Endothelial cell of umbilical vein (primary cell): ENCODE measurements around the gene ZNF366. TPM values are rescaled to one million over a fixed set of nuclear protein-coding genes. Genes with fewer than 3 reads are reported as not detected.

Experiments
- BruUV-seq: library from RNA; stranded (reverse); fragments of 400-500 nt; replicated peaks from 2 replicates; lab custom pipeline; 2021; lab: Mats Ljungman, UMichigan
- CTCF ChIA-PET: fragments of 300-600, 350-600 bp; sonication (Branson Sonifier 250); formaldehyde crosslinking; loops from one replicate; lab custom pipeline; 2021; ENCODE audit warnings: antibody characterized with exemption, inconsistent platforms; lab: Charles Lee
- POLR2A ChIA-PET: fragments of 300-600, 350-600 bp; sonication (Branson Sonifier 250); formaldehyde crosslinking; loops from one replicate; lab custom pipeline; 2021; ENCODE audit warnings: antibody characterized with exemption, inconsistent platforms; lab: Charles Lee
- DNase-seq: peaks from one replicate; pipeline ENCODE4 v3.0.0-alpha.2; 2011; ENCODE audit warnings: low read depth, low spot score
- FAIRE-seq: peaks from 2 replicates; lab custom pipeline; 2011; peaks lifted over from hg19 to GRCh38; lab: Jason Lieb, UNC
- H2AFZ ChIP-seq: 2 replicates; pipeline ENCODE4 v1.6.0; 2012; ENCODE audit warnings: low read depth, low read length, control low read depth, inconsistent platforms
- H3K27ac ChIP-seq: 2 replicates; pipeline ENCODE4 v1.5.1; 2011; ENCODE audit warnings: low read depth, mild to moderate bottlenecking, control low read depth, low read length, moderate library complexity; ENCODE audit not compliant: insufficient read depth
- H3K27me3 ChIP-seq, 2 experiments: 2 replicates each; pipeline versions ENCODE4 v1.6.0 to v1.6.1; 2011; ENCODE audit warnings: low read length in 2 of 2, mixed read lengths in 1 of 2; ENCODE audit not compliant: control insufficient read depth in 2 of 2, insufficient read depth in 2 of 2
- H3K36me3 ChIP-seq, 2 experiments: 2 replicates in 1 of 2; 3 replicates in 1 of 2; pipeline ENCODE4 v1.5.1; 2011; ENCODE audit warnings: low read length in 2 of 2, mild to moderate bottlenecking in 1 of 2, moderate library complexity in 1 of 2; ENCODE audit not compliant: control insufficient read depth in 2 of 2, insufficient read depth in 2 of 2; ENCODE audit errors: extremely low read depth in 1 of 2
- H3K4me1 ChIP-seq: 3 replicates; pipeline ENCODE4 v1.5.1; 2011; ENCODE audit warnings: mild to moderate bottlenecking, low read length; ENCODE audit not compliant: control insufficient read depth, insufficient read depth; ENCODE audit errors: extremely low read depth
- H3K4me2 ChIP-seq: 2 replicates; pipeline ENCODE4 v1.6.1; 2011; ENCODE audit warnings: low read length, control low read depth, mixed read lengths; ENCODE audit not compliant: insufficient read depth
- H3K4me3 ChIP-seq, 3 experiments: fragments of 200-600 bp in 1 of 3; sonication (generic), shearing (Covaris generic) in 1 of 3; replicated peaks in 1 of 3; 2 replicates each; pipeline ENCODE4 v1.5.1; 2011 to 2016; ENCODE audit warnings: control low read depth in 3 of 3, low read length in 3 of 3, mild to moderate bottlenecking in 2 of 3, inconsistent platforms in 1 of 3, low read depth in 1 of 3, moderate library complexity in 1 of 3; ENCODE audit not compliant: insufficient read depth in 1 of 3
- H3K79me2 ChIP-seq: 2 replicates; pipeline ENCODE4 v1.6.0; 2012; ENCODE audit warnings: low read length, inconsistent platforms; ENCODE audit not compliant: control insufficient read depth, insufficient read depth
- H3K9ac ChIP-seq: replicated peaks from 2 replicates; pipeline ENCODE3; 2011; ENCODE audit warnings: low read length, control low read depth; ENCODE audit not compliant: insufficient read depth; ENCODE audit errors: extremely low read depth
- H3K9me1 ChIP-seq: replicated peaks from 3 replicates; pipeline ENCODE4 v1.6.0; 2011; ENCODE audit warnings: mild to moderate bottlenecking, low read length; ENCODE audit not compliant: control insufficient read depth, insufficient read depth; ENCODE audit errors: extremely low read depth
- H3K9me3 ChIP-seq: replicated peaks from 2 replicates; pipeline ENCODE4 v1.5.1; 2012; ENCODE audit warnings: low read length, inconsistent platforms; ENCODE audit not compliant: control insufficient read depth, insufficient read depth
- H4K20me1 ChIP-seq: replicated peaks from 2 replicates; pipeline ENCODE3; 2011; ENCODE audit warnings: mild to moderate bottlenecking, low read length; ENCODE audit not compliant: control insufficient read depth, insufficient read depth; ENCODE audit errors: extremely low read depth
- CTCF ChIP-seq, 2 donors: IDR thresholded peaks; 1 replicate in 1 of 2; 2 replicates in 1 of 2; pipeline ENCODE4 v1.5.1; 2011; ENCODE audit warnings: low read length in 2 of 2, mild to moderate bottlenecking in 2 of 2, moderate library complexity in 2 of 2, control low read depth in 1 of 2, inconsistent platforms in 1 of 2, low read depth in 1 of 2; ENCODE audit not compliant: insufficient read depth in 1 of 2; ENCODE audit errors: extremely low read depth in 1 of 2
- EZH2 ChIP-seq: IDR thresholded peaks from 2 replicates; pipeline ENCODE4 v1.6.1; 2012; ENCODE audit warnings: borderline replicate concordance, low read depth, mild to moderate bottlenecking, moderate library complexity, low read length, inconsistent platforms; ENCODE audit not compliant: severe bottlenecking
- FOS ChIP-seq: IDR thresholded peaks from 2 replicates; pipeline ENCODE4 v1.6.1; 2011; ENCODE audit warnings: mild to moderate bottlenecking, low read length, moderate library complexity, borderline replicate concordance; ENCODE audit not compliant: insufficient read depth
- GATA2 ChIP-seq: IDR thresholded peaks from 2 replicates; pipeline ENCODE4 v1.7.0; 2011; ENCODE audit warnings: low read depth, mild to moderate bottlenecking, moderate library complexity, mixed read lengths, low read length; ENCODE audit not compliant: insufficient read length, insufficient read depth
- JUN ChIP-seq: IDR thresholded peaks from 2 replicates; pipeline ENCODE4 v1.6.1; 2011; ENCODE audit warnings: borderline replicate concordance, low read depth; ENCODE audit not compliant: insufficient read length, insufficient read depth
- MYC ChIP-seq: IDR thresholded peaks from one replicate; pipeline ENCODE4 v1.6.1; 2011; ENCODE audit warnings: mild to moderate bottlenecking, low read depth, low read length
- POLR2A ChIP-seq: IDR thresholded peaks from 2 replicates; pipeline ENCODE4 v1.6.1; 2012; ENCODE audit warnings: low read depth, mild to moderate bottlenecking, control low read depth, low read length
- POLR2AphosphoS5 ChIP-seq: IDR thresholded peaks from 2 replicates; pipeline ENCODE4 v1.6.1; 2012; ENCODE audit warnings: low read depth, mild to moderate bottlenecking, control low read depth, low read length, moderate library complexity; ENCODE audit not compliant: insufficient read depth
- dilution Hi-C: fragments of 300-500 bp; cut with MboI; formaldehyde crosslinking; loops from one replicate; pipeline ENCODE4 v1.15.0; 2019; ENCODE audit warnings: low sequenced_read_pairs; ENCODE audit not compliant: extremely low pct_ligation_motif_present
- intact Hi-C: fragments of 100-400 bp; cut with micrococcal nuclease; formaldehyde crosslinking; loops from one replicate; pipeline ENCODE4 v1.10.0; 2022
- polyA plus RNA-seq, 4 experiments: library from polyadenylated mRNA; depleted of rRNA in 3 of 4; stranded (reverse) in 3 of 4; unstranded in 1 of 4; fragments of >200 nt; gene quantifications; 2 replicates each; pipeline versions ENCODE4 v1.2.1 to v1.2.3, GENCODE V29; 2011 to 2012; ENCODE audit warnings: missing spikeins in 1 of 4
- total RNA-seq: library from RNA; stranded (reverse); gene quantifications from 2 replicates; pipeline ENCODE4 v1.2.3, GENCODE V29; 2021
- TF ChIP-seq, protein P1 (sequence below): IDR thresholded peaks from 2 replicates; pipeline ENCODE4 v1.6.1; 2011; ENCODE audit not compliant: insufficient read depth, insufficient read length

ZNF366 gene
- total and polyA plus RNA-seq, 2 donors (not counting 3 experiments of a cell fraction or from before 2014, with no cell fraction given), result 1.3 to 4.1 TPM

DNA sequence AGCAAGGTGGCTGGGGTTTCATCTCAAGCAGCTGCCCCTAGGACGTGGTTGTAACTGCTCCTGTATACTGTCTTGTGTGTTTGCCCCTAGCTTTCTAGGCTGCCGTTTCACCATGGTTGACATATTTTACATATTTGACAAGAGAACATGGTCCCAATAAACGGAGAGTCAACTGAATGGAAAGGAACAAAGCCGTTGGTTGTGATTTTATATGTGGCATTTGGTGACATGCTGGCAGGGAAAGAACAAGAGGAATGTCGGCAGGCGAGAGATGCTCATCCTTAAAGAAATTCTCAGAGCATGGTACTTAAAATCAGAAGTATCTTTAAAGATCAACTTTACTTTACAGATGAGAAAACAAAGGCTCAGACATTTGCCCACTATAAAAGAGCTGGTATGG, 11.8 kb downstream of the ZNF366 start:
- TF ChIP-seq GATA2 (no peak), POLR2A (no peak), JUN (no peak), MYC (no peak), FOS (no peak), CTCF (IDR thresholded peaks at IDR 0.05; ENCODE audit: extremely low read depth in 1 of 2, insufficient read depth in 1 of 2, low read depth in 1 of 2, low read length in 2 of 2) (no peak), EZH2 (no peak), POLR2AphosphoS5 (no peak)
- TF ChIP-seq, protein P1, sequence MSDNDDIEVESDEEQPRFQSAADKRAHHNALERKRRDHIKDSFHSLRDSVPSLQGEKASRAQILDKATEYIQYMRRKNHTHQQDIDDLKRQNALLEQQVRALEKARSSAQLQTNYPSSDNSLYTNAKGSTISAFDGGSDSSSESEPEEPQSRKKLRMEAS, result no peak
- Histone ChIP-seq H4K20me1 (no peaks in the 10 kb centered on the region), H3K9me3 (no peaks in the 10 kb centered on the region), H3K79me2 (no peaks in the 10 kb centered on the region), H3K4me3 (no peak overlapping the region), H3K4me1 (peaks cover 22% of the 10 kb centered on the region), H3K27me3 (no peaks in the 10 kb centered on the region), H3K9me1 (no peaks in the 10 kb centered on the region), H3K9ac (no peak overlapping the region), H3K4me2 (no peak overlapping the region), H3K27ac (no peak overlapping the region), H3K36me3 (no peaks in the 10 kb centered on the region), H2AFZ (no peak overlapping the region)
- BruUV-seq, result no TSS peak
- no peak for FAIRE-seq
- intact Hi-C loops, result no loop called here
- ChIA-PET CTCF (no interaction called here), POLR2A (no interaction called here)
- dilution Hi-C loops, result no loop called here
- DNase-seq, result no peak
